ENCODE data around the gene SMIM10. TPM values are rescaled to one million over a fixed set of nuclear protein-coding genes. Genes with fewer than 3 reads are reported as not detected.

The SMIM10 gene
- polyA plus RNA-seq, 1 donor, result 2.8 TPM

DNA sequence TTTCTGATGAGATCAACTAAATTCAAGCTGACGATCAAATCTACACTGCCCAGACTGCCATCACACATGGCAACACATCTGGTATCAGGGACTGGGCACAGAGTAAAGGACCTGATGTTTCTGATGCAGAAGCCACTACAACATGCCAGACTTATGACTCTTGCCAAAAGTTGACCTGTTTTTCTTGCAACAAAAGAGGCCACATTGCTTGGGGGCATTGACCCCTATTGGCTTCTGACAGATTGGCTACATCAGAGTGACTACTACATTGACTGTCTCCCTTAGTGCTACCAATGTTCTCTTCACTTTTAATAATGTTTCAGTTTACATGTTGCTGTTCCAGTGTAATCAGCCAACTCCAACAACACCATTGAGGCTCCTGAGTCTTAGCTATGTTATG lies 15.3 kb upstream of the SMIM10 start:
- H3K36me3 ChIP-seq (ENCODE audit: control insufficient read depth, insufficient read depth, low read length), result no peaks in the 10 kb centered on the region
- H3K27me3 ChIP-seq (ENCODE audit: control insufficient read depth, insufficient read depth, low read length), result no peaks in the 10 kb centered on the region
- H3K27ac ChIP-seq (ENCODE audit: low read length), result no peak overlapping the region
- no peak for DNase-seq
- WGBS (ENCODE audit: insufficient coverage, low lambda C conversion rate), result no CpG with 5 or more reads among the region's 1 CpG
- H3K9me3 ChIP-seq (ENCODE audit: control insufficient read depth, low read depth, low read length), result no peaks in the 10 kb centered on the region
- H3K4me1 ChIP-seq (ENCODE audit: control insufficient read depth, insufficient read depth, low read length), result no peaks in the 10 kb centered on the region
- H3K4me3 ChIP-seq (ENCODE audit: low read length), result no peak overlapping the region

DNA sequence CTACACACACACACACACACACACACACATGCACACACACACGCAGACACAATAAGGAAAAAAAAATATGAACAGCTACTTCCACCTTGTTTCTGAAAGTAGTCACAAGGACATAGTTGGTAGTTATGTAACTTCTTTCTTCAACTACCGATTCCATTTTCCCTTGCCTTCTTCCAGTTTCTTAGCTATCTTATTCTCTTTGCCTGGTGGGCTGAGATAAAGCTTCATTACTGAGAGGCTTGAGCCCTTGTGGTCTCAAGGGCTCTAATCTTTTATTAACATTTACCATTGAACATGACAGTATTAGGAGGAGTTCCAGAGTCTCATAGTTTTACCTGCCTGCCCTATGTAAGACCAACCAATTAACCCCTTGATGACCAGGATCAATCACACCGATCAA lies 8.9 kb upstream of the SMIM10 start:
- H3K4me1 ChIP-seq (ENCODE audit: control insufficient read depth, insufficient read depth, low read length), result no peaks in the 10 kb centered on the region
- WGBS (ENCODE audit: insufficient coverage, low lambda C conversion rate), result no CpG with 5 or more reads among the region's 3 CpGs
- no peak overlapping the region for H3K27ac ChIP-seq (ENCODE audit: low read length)
- H3K27me3 ChIP-seq (ENCODE audit: control insufficient read depth, insufficient read depth, low read length), result no peaks in the 10 kb centered on the region
- H3K9me3 ChIP-seq (ENCODE audit: control insufficient read depth, low read depth, low read length), result no peaks in the 10 kb centered on the region
- H3K36me3 ChIP-seq (ENCODE audit: control insufficient read depth, insufficient read depth, low read length), result no peaks in the 10 kb centered on the region
- DNase-seq, result no peak
- H3K4me3 ChIP-seq (ENCODE audit: low read length), result no peak overlapping the region

DNA sequence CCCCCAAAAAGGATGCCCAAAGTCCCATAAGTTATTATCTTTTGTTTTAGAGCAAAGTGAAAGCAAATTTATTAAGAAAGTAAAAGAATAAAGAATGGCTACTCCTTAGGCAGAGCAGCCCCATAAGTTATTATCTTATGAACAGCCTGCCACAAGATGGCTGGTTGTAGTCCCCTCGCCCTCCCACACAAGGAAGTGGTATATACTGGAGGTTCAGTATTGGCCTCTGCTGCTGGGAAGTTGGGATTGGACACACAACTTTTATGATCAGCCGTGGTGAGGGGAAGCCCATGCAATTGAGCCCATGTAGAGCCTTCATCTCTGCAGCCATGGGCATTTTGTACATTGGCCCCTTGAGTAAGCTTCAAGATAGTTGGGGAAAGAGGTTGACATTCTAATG lies 8.0 kb upstream of the SMIM10 start:
- WGBS (ENCODE audit: insufficient coverage, low lambda C conversion rate), result no CpG with 5 or more reads among the region's 2 CpGs
- DNase-seq, result no peak

DNA sequence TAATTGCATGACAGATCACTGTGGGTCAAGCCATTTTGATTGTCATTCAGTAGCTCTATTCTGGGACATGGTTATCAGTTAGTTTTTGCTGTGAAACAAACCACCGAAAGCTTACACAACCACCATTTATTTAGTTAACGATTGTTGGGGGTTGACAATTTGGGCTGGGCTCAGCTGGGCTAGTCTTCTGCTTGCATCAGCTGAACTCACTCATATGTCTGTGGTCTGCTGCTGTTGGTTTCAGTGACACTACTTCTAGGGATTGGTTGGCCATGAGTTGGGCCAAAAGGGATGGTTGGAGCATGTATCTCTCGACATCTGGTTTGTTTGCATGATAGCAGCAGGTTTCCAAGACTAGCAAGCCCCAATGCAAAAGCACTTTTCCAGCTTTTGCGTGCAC lies 5.3 kb upstream of the SMIM10 start:
- no peak overlapping the region for H3K4me3 ChIP-seq (ENCODE audit: low read length)
- no peaks in the 10 kb centered on the region for H3K27me3 ChIP-seq (ENCODE audit: control insufficient read depth, insufficient read depth, low read length)
- H3K4me1 ChIP-seq (ENCODE audit: control insufficient read depth, insufficient read depth, low read length), result no peaks in the 10 kb centered on the region
- DNase-seq, result no peak
- no peaks in the 10 kb centered on the region for H3K36me3 ChIP-seq (ENCODE audit: control insufficient read depth, insufficient read depth, low read length)
- H3K9me3 ChIP-seq (ENCODE audit: control insufficient read depth, low read depth, low read length), result no peaks in the 10 kb centered on the region
- no peak overlapping the region for H3K27ac ChIP-seq (ENCODE audit: low read length)
- WGBS (ENCODE audit: insufficient coverage, low lambda C conversion rate), result no CpG with 5 or more reads among the region's 4 CpGs

More for the DNA sequence above, 8.0 kb upstream of the SMIM10 start:
- Histone ChIP-seq H3K27me3 (ENCODE audit: control insufficient read depth, insufficient read depth, low read length) (no peaks in the 10 kb centered on the region), H3K9me3 (ENCODE audit: control insufficient read depth, low read depth, low read length) (no peaks in the 10 kb centered on the region), H3K4me3 (ENCODE audit: low read length) (no peak overlapping the region), H3K4me1 (ENCODE audit: control insufficient read depth, insufficient read depth, low read length) (no peaks in the 10 kb centered on the region), H3K36me3 (ENCODE audit: control insufficient read depth, insufficient read depth, low read length) (no peaks in the 10 kb centered on the region), H3K27ac (ENCODE audit: low read length) (no peak overlapping the region)

DNA sequence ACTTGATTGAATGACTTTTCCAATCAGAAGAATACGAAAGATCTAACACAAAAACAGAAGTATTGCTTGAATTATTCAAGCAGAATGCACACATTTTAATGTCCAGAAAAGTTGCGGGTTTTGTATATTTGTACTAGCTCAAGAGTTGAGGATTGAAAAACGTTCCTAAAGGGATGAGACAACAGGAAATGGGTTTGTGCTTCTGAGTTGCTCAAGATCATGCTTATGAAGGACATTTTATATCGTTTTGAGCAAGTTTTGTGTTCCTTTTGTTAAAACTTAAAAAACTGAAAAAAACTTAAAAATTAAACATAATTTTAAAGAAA lies 353 bp upstream of the SMIM10 start:
- peaks cover 3% of the 10 kb centered on the region for H3K27me3 ChIP-seq (ENCODE audit: control insufficient read depth, insufficient read depth, low read length)
- 64% methylated on average over 2 of the region's 4 CpGs for WGBS (ENCODE audit: insufficient coverage, low lambda C conversion rate)

DNA sequence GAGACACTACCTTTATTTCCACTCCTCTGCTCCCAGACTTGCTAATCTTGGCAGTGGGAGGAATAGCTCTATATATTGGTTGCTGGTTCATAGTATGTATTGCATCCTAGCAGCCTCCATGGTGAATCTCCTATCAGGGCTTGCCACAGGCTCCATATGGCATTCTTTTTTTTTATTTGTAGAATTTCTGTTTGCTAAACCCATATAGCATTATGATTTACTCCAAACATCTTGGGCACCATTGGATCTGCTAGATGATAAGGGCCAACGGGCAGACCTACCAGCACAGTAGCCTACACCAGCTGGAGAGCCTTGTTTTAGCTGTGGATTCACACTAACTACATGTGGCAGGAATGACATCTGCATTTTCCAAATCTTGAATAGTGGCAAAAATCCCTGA lies 6.9 kb downstream of the SMIM10 start:
- Histone ChIP-seq H3K9me3 (ENCODE audit: control insufficient read depth, low read depth, low read length) (no peaks in the 10 kb centered on the region), H3K27ac (ENCODE audit: low read length) (no peak overlapping the region), H3K36me3 (ENCODE audit: control insufficient read depth, insufficient read depth, low read length) (no peaks in the 10 kb centered on the region), H3K4me3 (ENCODE audit: low read length) (no peak overlapping the region), H3K27me3 (ENCODE audit: control insufficient read depth, insufficient read depth, low read length) (no peaks in the 10 kb centered on the region), H3K4me1 (ENCODE audit: control insufficient read depth, insufficient read depth, low read length) (no peaks in the 10 kb centered on the region)
- WGBS (ENCODE audit: insufficient coverage, low lambda C conversion rate), result no CpG with 5 or more reads among the region's 1 CpG
- no peak for DNase-seq

More for the DNA sequence above, 353 bp upstream of the SMIM10 start:
- no peak overlapping the region for H3K27ac ChIP-seq (ENCODE audit: low read length)
- H3K36me3 ChIP-seq (ENCODE audit: control insufficient read depth, insufficient read depth, low read length), result no peaks in the 10 kb centered on the region
- no peaks in the 10 kb centered on the region for H3K4me1 ChIP-seq (ENCODE audit: control insufficient read depth, insufficient read depth, low read length)
- peak overlapping the region; percentile 39 for H3K4me3 ChIP-seq (ENCODE audit: low read length)
- no peak for DNase-seq
- H3K9me3 ChIP-seq (ENCODE audit: control insufficient read depth, low read depth, low read length), result no peaks in the 10 kb centered on the region

DNA sequence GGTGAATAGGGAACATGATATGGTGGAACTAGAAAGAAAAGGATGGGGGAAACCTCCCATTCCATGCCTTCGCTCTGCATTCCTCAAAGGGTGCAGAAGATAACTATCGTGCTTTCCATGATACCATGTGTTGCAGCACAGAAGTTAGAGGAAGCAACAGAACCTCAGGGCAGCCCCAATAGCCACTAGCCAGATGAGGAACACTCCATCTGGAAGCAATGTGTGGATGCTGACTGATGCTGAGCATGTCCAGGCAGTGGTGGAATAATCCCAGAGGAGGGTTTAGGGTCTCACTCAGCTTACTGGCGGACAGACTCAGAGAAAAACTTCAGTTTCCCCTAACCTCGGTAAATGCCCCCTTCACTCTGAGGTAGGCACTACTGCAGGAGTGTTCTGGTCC lies 7.5 kb downstream of the SMIM10 start:
- no peak for DNase-seq
- H3K36me3 ChIP-seq (ENCODE audit: control insufficient read depth, insufficient read depth, low read length), result no peaks in the 10 kb centered on the region
- WGBS (ENCODE audit: insufficient coverage, low lambda C conversion rate), result no CpG with 5 or more reads among the region's 4 CpGs
- no peaks in the 10 kb centered on the region for H3K9me3 ChIP-seq (ENCODE audit: control insufficient read depth, low read depth, low read length)
- no peaks in the 10 kb centered on the region for H3K27me3 ChIP-seq (ENCODE audit: control insufficient read depth, insufficient read depth, low read length)
- no peak overlapping the region for H3K27ac ChIP-seq (ENCODE audit: low read length)
- no peak overlapping the region for H3K4me3 ChIP-seq (ENCODE audit: low read length)
- no peaks in the 10 kb centered on the region for H3K4me1 ChIP-seq (ENCODE audit: control insufficient read depth, insufficient read depth, low read length)

DNA sequence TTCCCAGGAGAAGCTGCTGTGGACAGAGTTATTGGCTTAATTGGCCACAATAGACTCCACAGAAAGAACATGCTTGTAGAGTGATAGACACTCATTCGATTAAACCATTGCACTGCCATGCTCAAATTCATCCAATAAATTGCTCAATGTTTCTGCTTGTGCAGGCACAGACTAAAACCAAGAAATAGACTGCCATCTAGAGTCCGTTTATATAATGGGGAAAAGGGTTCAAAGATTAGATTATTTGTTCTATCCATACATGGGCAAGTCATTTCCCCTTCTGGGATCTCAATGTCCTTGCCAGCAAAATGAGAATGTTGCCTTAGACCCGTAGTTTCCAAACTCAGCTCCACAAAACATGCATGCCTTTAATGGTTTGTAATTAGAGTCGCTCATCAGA lies 8.7 kb downstream of the SMIM10 start:
- H3K27ac ChIP-seq (ENCODE audit: low read length), result no peak overlapping the region

DNA sequence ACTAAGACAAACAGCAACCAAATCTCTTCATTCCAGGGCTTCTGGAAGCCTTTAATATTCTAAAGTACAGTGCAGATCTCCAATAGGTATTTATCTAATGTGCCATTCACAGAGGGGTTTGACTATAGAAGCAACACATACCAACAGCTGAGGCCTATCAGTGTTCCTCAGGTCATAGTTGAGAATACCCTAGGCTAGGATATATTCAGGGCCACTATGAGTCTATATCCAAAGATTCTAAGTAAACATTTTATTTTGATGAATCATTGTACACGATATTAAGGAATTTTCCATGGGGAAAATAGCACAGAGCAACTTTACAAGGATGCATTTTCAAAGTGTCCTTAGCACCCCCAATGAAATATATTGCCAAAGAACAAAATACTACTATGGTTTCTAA lies 9.7 kb downstream of the SMIM10 start:
- no peak for DNase-seq
- Histone ChIP-seq H3K9me3 (ENCODE audit: control insufficient read depth, low read depth, low read length) (no peaks in the 10 kb centered on the region), H3K27me3 (ENCODE audit: control insufficient read depth, insufficient read depth, low read length) (no peaks in the 10 kb centered on the region), H3K36me3 (ENCODE audit: control insufficient read depth, insufficient read depth, low read length) (no peaks in the 10 kb centered on the region), H3K27ac (ENCODE audit: low read length) (no peak overlapping the region), H3K4me3 (ENCODE audit: low read length) (no peak overlapping the region), H3K4me1 (ENCODE audit: control insufficient read depth, insufficient read depth, low read length) (no peaks in the 10 kb centered on the region)
- WGBS (ENCODE audit: insufficient coverage, low lambda C conversion rate), result no CpG with 5 or more reads among the region's 1 CpG

More for the DNA sequence above, 8.7 kb downstream of the SMIM10 start:
- Histone ChIP-seq H3K4me1 (ENCODE audit: control insufficient read depth, insufficient read depth, low read length) (no peaks in the 10 kb centered on the region), H3K36me3 (ENCODE audit: control insufficient read depth, insufficient read depth, low read length) (no peaks in the 10 kb centered on the region), H3K27me3 (ENCODE audit: control insufficient read depth, insufficient read depth, low read length) (no peaks in the 10 kb centered on the region), H3K9me3 (ENCODE audit: control insufficient read depth, low read depth, low read length) (no peaks in the 10 kb centered on the region), H3K4me3 (ENCODE audit: low read length) (no peak overlapping the region)
- DNase-seq, result peak in 1 of 2 donors; percentile 26
- WGBS (ENCODE audit: insufficient coverage, low lambda C conversion rate), result no CpG with 5 or more reads among the region's 4 CpGs

DNA sequence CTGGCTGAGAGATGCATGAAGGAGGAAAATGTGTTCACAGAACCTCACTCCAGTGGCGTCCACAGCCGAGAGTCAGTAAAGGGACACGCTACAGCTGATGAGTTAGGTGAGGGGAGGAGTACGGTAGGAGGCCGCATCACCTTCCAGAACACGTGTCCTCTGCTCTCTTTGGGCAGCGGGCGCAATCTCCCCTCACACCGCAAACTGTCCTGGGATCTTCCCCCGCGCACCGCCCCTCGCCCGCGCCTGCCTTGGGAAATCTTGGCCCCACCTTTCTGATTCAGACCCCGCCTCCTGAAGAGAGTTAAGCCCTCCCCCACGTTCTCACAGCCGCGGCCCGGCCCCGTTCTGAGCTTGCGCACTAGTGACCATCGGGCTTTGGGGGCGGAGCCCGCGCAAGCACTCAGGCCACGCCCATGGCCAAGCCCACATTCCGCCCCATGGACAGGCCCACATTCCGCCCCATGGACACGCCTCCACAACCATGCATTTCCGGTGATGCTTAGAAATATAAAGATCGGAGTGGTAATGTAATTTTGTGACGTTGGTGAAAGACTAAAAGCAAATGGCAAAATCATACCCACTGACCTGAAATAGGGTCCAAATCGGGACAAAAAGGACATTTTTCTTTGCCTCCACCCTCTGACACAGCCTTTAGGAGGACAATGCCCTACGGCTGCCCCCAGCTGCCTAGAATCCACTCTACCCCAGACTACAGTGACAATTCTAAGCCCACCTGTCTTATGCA lies 13.3 kb downstream of the SMIM10 start:
- H3K4me1 ChIP-seq (ENCODE audit: control insufficient read depth, insufficient read depth, low read length), result no peaks in the 10 kb centered on the region
- peak; percentile 90 for DNase-seq
- H3K27me3 ChIP-seq (ENCODE audit: control insufficient read depth, insufficient read depth, low read length), result no peaks in the 10 kb centered on the region
- no CpG with 5 or more reads among the region's 35 CpGs for WGBS (ENCODE audit: insufficient coverage, low lambda C conversion rate)
- H3K27ac ChIP-seq (ENCODE audit: low read length), result no peak overlapping the region
- H3K36me3 ChIP-seq (ENCODE audit: control insufficient read depth, insufficient read depth, low read length), result no peaks in the 10 kb centered on the region
- H3K4me3 ChIP-seq (ENCODE audit: low read length), result peak overlapping the region; percentile 51
- H3K9me3 ChIP-seq (ENCODE audit: control insufficient read depth, low read depth, low read length), result no peaks in the 10 kb centered on the region

DNA sequence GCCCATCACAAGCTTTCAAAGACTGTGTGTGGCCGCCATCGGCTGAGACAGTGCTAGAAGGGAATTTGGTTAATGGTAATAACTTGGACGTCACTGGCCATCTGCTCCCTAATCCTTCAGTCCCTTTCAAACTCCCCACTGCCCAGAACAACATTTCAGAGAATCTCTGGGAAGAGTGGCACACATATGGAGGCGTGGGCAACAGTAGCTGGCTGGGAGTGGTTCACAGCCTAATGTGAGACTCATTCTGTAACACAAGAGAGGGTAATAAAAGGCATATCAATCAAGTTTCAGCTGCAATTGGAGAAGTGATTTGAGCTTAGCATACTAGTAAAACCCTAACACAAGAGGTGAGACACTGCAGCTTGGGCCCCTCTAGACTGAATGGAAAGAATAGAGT lies 15.4 kb downstream of the SMIM10 start:
- no peak overlapping the region for H3K4me3 ChIP-seq (ENCODE audit: low read length)
- no peaks in the 10 kb centered on the region for H3K27me3 ChIP-seq (ENCODE audit: control insufficient read depth, insufficient read depth, low read length)
- no peaks in the 10 kb centered on the region for H3K4me1 ChIP-seq (ENCODE audit: control insufficient read depth, insufficient read depth, low read length)
- no peak overlapping the region for H3K27ac ChIP-seq (ENCODE audit: low read length)
- H3K9me3 ChIP-seq (ENCODE audit: control insufficient read depth, low read depth, low read length), result no peaks in the 10 kb centered on the region
- no peaks in the 10 kb centered on the region for H3K36me3 ChIP-seq (ENCODE audit: control insufficient read depth, insufficient read depth, low read length)
- WGBS (ENCODE audit: insufficient coverage, low lambda C conversion rate), result no CpG with 5 or more reads among the region's 4 CpGs
- no peak for DNase-seq

Measured in large intestine (tissue), 3 donors.